Prostate gland (tissue), 2 donors: ENCODE measurements around the gene SIRT2.

Experiments
- POLR2A ChIP-seq: fragments of 450-650 bp; IDR thresholded peaks from one replicate; pipeline ENCODE4 v1.6.1; 2016; ENCODE audit warnings: antibody characterized with exemption, mild to moderate bottlenecking
- POLR2AphosphoS5 ChIP-seq: sonication (generic); formaldehyde crosslinking; IDR thresholded peaks from one replicate; pipeline ENCODE4 v1.6.1; 2017; ENCODE audit warnings: antibody characterized with exemption
- TF ChIP-seq, protein P1 (sequence below), 4 experiments: fragments of 200-600 bp in 2 of 4; fragments of 450-650 bp in 2 of 4; sonication (generic) in 2 of 4; IDR thresholded peaks; 1 replicate in 3 of 4; 2 replicates in 1 of 4; pipeline ENCODE4 v1.5.1; 2016 to 2019; ENCODE audit warnings: antibody characterized with exemption in 4 of 4, mild to moderate bottlenecking in 2 of 4, moderate library complexity in 2 of 4

DNA sequence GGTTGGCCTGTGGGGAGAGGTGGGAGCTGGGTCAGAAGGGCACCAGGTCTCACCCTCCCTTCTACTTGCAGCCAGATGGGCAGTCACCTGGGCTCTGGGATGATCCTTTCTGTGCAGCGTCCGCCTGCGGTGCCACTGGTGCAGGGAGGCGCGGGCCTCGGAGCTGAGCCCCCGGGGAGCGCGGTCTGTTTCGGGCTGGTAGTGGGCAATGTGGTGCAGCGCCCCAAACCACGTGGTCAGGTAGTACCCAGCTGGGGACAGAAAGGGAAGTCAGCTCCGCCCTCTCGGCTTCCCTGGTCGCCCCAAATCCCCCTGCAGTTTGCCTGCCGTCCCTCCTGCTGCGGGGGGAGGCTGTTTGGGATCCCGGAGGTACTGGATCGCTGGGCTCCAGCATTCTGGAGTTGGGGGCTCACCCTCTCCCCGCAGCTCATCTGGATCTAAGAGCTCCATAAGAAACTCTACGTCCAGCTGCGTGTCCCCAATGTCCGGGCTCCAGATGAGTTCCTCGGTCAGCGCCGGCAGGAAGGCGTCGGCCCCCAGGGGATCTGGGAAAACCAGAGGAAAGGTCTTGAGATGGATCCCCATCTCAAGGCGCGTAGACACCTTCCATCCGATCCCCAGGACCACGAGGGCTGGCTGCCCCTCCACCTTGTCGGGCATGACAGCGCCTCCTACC lies 30.1 kb downstream of the SIRT2 start:
- TF ChIP-seq POLR2A = no peak
- TF ChIP-seq, protein P1, sequence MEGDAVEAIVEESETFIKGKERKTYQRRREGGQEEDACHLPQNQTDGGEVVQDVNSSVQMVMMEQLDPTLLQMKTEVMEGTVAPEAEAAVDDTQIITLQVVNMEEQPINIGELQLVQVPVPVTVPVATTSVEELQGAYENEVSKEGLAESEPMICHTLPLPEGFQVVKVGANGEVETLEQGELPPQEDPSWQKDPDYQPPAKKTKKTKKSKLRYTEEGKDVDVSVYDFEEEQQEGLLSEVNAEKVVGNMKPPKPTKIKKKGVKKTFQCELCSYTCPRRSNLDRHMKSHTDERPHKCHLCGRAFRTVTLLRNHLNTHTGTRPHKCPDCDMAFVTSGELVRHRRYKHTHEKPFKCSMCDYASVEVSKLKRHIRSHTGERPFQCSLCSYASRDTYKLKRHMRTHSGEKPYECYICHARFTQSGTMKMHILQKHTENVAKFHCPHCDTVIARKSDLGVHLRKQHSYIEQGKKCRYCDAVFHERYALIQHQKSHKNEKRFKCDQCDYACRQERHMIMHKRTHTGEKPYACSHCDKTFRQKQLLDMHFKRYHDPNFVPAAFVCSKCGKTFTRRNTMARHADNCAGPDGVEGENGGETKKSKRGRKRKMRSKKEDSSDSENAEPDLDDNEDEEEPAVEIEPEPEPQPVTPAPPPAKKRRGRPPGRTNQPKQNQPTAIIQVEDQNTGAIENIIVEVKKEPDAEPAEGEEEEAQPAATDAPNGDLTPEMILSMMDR (IDR thresholded peaks at IDR 0.05) = no peak
- TF ChIP-seq POLR2AphosphoS5 = no peak
